ENCODE results near the gene HAVCR2.

Gene HAVCR2

GRCh38 chr5:157108976-157109375 is at the start of gene HAVCR2:
HAVCR2 (minus strand) TSS chr5:157109044; CDS start chr5:157108983, 61 bp downstream.
- no peak for TF ChIP-seq CTCF (IDR thresholded peaks at IDR 0.05)
- Histone ChIP-seq H3K4me3 (peak within 1 kb of the TSS; percentile 50), H3K27ac (peak within 1 kb of the TSS in 1 of 2 donors; percentile 46)
- no peak for DNase-seq (ENCODE audit: low spot score)

DNA sequence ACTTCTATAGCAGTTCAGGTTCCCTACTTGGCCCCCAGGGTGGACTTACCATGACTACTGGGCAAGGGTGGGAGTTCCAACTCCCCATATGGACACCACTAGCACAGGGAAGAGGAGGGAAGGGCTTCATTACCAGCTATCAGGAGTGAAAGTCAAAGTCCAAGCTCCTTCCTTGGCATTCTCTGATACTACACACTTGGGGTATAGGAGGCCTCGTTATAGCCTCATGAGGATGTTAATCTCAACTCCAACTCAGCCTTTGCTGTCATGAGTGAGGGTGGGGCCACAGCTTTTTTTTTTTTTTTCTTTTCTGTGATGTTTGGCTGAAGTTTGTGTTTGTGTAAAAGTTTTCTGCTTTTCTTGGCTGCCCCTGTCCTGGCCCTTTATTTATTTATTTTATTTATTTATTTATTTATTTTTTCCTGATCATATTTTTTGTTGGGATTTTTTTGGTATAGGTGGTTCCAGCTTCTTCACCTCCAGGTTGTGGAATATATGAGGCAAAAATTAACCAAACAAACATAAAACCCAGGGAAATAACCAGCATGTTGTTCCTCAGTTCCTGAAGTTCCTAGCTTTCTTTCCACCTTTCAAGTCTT is 48.5 kb upstream of the HAVCR2 start:
- no peak overlapping the region for H3K4me3 ChIP-seq
- no peak for DNase-seq (ENCODE audit: low spot score)
- no peak for TF ChIP-seq CTCF (IDR thresholded peaks at IDR 0.05)
- no peak overlapping the region for H3K27ac ChIP-seq

GRCh38 chr5:157155297-157155696 is 46.5 kb upstream of the HAVCR2 start:
- DNase-seq (ENCODE audit: low spot score), result no peak
- Histone ChIP-seq H3K4me3 (no peak overlapping the region), H3K27ac (no peak overlapping the region)
- TF ChIP-seq CTCF (IDR thresholded peaks at IDR 0.05), result no peak

DNA sequence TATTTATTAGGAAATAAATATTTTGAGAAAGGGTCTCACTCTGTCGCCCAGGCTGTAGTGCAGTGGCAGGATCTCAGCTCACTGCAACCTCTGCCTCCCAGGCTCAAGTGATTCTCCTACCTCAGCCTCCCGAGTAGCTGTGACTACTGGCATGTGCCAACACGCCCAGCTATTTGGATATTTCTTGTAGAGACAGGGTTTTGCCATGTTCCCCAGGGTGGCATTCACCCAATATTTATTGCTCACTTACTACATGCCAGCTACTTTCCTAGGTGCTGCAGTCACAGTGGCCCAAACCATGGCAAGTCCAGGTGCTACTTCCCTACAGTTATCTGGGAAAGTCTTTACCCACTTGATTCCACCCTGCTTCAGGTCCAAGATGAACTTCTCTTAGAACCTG is 42.2 kb upstream of the HAVCR2 start:
- Histone ChIP-seq H3K4me3 (no peak overlapping the region), H3K27ac (no peak overlapping the region)
- no peak for TF ChIP-seq CTCF (IDR thresholded peaks at IDR 0.05)
- no peak for DNase-seq (ENCODE audit: low spot score)

DNA sequence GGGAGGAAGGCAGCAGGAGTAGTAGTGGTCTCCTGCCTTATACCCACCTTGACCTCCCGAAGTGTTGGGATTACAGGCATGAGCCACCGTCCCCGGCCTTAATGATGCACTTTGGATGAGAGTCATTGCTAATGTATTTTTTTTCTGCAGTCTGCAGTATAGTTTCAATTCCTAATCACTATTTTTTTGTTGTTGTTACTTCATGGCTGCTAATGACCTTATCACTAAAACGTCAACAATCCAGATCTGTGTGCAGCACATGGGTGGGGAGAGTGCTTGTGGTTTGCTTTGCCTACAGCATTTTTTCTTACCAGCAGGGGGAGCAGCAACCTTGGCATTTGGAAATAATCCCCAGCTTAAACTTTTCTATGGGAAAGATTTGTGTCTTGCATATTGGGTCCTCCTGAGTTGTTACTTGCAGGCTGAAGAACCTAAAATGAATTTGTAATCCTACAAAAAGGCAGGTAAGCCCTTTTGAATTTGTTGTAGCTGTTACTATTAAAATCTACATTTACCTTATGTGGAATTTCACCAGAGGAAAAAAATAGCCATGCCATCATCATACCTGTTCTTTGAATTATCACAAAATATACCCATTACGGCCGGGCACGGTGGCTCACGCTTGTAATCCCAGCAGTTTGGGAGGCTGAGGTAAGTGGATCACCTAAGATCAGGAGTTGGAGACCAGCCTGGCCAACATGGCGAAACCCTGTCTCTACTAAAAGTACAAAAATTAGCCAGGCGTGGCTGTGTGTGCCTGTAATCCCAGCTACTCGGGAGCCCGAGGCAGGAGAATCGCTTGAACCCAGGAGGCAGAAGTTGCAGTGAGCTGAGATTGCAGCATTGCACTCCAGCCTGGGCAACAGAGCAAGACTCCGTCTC is 40.1 kb upstream of the HAVCR2 start:
- peak overlapping the region; percentile 19 for H3K4me3 ChIP-seq
- no peak for DNase-seq (ENCODE audit: low spot score)
- peak overlapping the region in 1 of 2 donors; percentile 46 for H3K27ac ChIP-seq
- peak; percentile 60 for TF ChIP-seq CTCF (IDR thresholded peaks at IDR 0.05)

DNA sequence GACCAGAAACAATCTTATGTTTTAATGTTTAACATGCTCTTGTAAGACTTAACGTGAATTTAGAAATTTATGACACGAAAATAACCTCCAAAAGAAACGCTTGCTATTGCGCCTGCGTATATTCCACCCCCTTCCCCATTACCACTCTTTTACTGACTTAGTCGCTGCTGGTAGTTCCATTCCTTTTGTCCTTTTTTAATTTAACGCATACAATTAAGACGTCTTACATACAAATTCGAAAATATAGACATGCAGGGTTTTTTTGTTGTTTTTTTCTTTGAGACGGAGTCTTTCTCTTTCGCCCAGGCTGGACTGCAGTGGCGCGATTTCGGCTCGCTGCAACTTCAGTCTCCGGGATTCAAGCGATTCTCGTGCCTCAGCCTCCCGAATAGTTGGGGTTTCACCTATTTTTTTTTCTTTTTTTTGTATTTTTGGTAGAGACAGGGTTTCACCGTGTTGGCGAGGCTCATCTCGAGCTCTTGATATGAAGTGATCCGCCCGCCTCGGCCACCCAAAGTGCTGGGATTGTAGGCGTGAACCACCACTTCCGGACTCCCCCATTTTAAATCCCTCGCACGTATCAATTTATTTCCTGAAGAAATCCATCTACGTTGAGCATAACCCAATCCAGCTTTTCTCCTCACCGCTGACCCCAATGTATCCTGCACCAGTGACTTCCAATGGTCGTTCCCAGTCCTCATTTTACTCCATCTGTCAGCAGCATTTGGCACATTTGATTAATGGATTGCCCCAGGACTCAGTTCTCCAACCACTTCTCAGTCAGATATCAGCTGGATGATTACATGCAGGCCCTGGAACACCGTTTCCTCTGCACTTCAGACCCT is 34.5 kb upstream of the HAVCR2 start:
- Histone ChIP-seq H3K27ac (peak overlapping the region; percentile 87 to 91), H3K4me3 (peak overlapping the region; percentile 83)
- no peak for DNase-seq (ENCODE audit: low spot score)
- no peak for TF ChIP-seq CTCF (IDR thresholded peaks at IDR 0.05)
